GM19438 (cell line): ENCODE measurements around the gene KNDC1.
"Not testable (repeated sequence)": the region's sequence is repeated elsewhere in the genome, so short reads cannot be mapped to it uniquely, and the experiment has no call there.

Source experiments
- ATAC-seq: cut with Tn5 transposase; IDR thresholded peaks from one replicate; pipeline ENCODE4 v1.9.1; 2021; ENCODE audit warnings: low read depth; ENCODE audit not compliant: unreplicated experiment

The KNDC1 gene

DNA sequence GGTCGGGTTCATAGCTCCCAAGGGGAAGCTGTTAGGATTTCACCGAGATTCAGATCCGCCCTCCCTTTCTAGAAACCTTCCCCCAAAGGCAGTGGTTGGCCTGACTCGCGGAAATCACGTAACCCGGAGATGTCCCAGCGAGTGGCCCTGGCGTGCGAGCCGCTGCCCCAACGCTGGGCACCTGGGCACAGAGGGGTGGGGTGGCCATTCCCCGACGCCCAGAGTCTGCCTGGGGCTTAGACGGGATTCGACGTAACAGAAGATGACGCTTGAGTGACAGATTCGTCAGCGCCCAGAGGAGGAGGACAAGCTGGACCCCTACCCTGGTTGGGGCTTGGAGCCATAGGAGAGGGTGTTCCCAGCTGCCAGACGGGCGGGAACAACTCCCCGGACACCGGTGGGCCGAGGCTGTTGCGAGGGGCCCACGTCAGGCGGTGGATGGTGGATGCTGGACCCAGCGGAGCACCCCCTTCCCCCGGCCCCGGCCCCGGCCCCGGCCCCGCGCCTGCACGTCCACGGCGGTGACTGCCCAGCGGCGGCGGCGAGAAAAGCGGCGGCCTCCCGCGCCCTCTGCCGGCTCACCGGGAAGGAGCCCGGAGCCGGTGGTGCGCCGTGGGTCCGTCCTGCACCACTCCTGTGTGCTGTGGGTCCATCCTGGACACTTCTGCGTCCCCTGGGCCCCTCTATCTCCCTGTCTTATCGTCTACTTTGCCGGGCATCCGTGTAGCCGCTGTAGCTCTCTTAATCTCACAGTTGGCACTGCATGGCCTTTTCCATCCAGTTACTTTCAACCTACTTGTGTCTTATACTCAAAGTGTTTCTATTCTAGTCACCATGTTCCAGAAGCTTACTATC lies 35.4 kb upstream of the KNDC1 start:
- ATAC-seq, result no peak

DNA sequence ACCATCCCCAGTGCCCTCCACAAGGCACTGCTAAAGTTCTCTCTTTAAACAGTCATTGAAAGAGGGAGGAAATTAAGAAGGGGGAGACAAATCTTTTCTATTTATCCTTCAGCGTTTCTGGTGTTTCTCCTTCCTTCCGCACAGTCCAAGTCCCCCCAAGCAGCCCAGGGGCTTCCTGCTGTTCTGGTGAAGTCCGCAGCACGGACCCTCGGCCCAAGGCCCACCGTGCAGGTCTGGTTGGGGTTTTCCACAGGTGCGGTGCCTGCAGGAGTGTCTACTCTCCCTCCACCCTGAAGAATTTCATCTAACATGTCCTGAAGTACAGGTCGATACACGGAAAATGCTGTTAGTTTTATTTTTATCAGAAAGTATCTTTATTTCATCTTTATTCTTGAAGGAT lies 34.1 kb upstream of the KNDC1 start:
- no peak for ATAC-seq

DNA sequence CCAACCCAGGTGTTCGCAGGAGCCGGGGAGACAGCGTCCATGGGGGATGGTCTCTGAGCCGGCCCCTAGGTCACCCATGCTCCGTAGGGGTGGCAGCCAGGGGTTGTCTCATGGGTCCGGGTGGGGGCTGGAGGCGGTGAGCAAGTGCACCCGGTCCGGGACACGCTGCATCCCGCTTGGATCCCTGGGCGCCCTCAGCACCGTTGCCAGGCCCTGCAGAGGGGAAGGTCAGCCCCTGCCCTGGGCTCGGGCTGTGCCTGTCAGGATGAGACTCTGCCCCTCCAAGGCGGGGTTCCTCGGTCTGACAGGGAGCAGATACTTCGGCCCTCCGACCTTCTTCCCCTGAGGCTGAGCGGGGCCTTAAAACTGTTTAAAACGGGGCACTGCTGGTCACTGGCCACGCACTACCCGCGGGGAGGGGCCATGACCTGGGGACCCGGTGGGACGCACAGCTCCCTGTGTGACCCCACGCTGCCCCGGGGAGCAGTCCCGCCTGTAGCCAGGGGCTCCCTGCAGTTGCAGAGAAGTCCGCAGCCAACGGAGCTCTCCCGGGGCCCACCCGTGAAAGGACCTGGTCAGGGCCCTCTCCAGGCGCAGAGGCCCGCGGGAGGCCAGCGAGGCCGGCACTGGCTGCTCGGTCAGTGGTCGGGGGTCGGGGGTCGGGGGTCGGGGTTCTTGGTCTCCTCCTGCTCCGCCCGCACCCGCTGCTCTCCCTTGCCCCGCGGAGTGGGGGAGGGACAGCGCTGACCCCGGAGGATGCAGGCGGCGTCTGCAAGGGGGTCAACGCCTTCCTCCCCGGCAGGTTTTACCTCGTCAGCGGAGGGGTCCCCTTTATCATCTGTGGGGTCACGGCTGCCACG lies 33.4 kb upstream of the KNDC1 start:
- no peak for ATAC-seq

DNA sequence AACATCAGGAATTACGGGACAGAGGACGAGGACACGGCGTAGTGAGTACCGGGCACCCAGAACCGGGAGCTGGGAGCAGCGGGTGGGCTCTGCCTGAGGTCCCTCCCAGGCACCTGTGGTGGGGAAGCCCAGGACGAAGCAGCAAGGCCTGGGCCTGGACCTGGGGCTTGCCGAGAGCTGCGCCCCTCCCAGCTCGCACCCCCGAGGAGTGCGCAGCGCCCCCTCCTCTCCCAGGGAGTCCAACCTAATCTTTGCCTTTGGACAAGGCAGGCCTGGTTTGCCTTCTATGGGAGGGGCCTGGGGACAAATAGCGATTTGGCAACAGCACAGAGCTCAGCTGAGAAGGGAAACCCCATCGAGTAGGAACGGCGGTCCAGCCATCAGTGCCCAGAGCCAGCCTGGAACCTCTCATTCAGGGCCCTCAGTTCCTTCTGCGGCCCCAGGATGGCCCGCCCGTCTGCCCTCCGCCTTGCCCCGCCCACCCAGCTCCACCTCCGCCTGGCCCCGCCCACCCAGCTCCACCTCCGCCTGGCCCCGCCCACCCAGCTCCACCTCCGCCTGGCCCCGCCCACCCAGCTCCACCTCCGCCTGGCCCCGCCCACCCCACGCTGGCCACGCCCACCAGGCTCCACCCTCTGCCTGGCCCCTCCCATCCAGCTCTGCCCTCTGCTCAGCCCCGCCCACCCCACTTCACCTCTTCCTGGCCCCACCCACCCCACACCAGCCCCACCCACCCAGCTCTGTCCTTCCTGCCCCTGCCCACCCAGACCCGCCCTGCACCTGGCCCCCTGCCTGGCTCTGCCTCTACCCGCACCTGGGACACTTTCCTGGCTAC lies 32.5 kb upstream of the KNDC1 start:
- ATAC-seq, result no peak

DNA sequence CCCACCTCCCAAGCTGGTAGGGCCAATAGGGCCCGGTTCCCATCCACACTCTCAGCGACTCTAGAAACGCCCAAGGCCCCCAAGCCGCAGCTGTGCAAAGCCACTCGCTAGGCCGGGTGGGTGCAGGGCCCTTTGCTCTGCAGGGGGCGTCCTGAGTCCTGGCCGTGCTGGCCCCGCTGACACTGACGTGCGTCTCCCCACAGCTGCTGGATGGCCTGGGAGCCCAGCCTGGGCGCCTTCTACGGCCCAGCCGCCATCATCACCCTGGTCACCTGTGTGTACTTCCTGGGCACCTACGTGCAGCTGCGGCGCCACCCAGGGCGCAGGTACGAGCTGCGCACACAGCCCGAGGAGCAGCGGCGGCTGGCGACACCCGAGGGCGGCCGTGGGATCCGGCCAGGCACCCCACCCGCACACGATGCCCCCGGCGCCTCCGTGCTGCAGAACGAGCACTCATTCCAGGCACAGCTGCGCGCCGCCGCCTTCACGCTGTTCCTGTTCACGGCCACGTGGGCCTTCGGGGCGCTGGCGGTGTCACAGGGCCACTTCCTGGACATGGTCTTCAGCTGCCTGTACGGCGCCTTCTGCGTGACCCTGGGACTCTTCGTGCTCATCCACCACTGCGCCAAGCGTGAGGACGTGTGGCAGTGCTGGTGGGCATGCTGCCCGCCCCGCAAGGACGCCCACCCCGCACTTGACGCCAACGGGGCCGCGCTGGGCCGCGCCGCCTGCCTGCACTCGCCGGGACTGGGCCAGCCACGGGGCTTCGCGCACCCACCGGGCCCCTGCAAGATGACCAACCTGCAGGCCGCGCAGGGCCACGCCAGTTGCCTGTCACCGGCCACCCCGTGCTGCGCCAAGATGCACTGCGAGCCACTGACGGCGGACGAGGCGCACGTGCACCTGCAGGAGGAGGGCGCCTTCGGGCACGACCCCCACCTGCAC lies 31.6 kb upstream of the KNDC1 start:
- ATAC-seq, result no peak

DNA sequence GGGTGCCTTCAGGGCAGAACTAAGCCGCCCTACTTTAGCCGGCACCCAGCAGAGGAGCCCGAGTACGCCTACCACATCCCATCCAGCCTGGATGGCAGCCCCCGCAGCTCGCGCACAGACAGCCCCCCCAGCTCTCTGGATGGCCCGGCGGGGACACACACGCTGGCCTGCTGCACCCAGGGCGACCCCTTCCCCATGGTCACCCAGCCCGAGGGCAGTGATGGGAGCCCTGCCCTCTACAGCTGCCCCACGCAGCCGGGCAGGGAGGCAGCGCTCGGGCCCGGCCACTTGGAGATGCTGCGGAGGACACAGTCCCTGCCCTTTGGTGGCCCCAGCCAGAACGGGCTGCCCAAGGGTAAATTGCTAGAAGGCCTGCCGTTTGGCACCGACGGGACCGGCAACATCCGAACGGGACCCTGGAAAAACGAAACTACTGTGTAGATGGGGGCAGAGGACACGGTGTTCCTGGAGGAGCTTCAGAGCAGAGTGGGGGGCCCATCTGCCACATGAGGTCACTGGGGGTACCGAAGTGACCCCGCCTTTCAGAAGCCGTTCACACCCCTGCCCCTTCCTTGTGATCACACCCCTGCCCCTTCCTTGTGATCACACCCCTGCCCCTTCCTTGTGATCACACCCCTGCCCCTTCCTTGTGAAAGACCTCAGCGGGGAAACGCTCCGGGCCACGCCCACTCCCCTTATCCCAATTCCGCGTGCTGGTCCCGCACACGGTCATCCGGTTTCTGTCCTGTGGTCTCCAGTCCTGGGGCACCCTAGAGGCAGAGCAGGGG lies 30.8 kb upstream of the KNDC1 start:
- ATAC-seq, result no peak

DNA sequence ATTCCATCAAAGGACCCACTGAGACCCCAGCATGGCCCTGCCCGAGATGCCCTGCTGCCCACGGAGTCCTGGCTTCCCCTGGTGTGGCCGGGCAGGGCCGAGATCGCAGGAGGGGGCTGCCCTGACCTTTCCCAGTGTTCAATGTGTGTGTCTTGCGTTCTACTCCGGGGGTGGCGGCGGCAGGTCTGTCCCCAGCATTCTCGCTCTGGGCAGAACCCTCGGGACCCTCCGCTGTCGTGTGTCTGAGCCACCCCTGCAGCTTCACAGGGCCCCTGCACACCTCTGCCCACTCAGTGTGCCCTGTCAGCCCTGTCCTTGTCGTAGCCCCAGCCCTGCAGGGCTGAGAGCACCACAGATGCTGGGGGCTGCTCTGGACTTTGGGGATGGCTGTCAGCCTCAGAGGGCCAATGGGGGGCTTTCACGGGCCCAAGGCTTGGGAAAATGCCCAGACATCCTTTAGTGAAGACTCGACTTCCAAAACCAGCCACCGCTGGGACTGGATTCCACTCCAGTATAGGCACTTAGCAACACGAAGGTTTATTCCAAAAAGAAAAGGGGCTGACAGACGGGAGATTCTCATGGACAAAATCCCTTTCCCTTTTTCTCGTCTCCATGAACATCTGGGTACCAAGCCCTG lies 30.0 kb upstream of the KNDC1 start:
- no peak for ATAC-seq

DNA sequence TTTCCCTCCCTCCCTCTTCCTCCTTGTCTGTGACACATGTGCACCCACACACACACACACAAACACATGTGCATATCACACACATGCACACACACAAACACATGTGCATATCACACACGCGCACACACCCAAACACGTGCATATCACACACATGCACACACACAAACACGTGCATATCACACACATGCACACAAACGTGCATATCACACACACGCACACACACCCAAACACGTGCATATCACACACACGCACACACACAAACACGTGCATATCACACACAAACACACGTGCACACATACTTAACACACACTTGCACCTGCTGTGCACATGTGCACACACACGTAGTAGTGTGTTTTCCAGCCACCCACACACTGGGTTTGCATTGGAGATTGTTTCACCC lies 29.4 kb upstream of the KNDC1 start:
- ATAC-seq, result no peak

DNA sequence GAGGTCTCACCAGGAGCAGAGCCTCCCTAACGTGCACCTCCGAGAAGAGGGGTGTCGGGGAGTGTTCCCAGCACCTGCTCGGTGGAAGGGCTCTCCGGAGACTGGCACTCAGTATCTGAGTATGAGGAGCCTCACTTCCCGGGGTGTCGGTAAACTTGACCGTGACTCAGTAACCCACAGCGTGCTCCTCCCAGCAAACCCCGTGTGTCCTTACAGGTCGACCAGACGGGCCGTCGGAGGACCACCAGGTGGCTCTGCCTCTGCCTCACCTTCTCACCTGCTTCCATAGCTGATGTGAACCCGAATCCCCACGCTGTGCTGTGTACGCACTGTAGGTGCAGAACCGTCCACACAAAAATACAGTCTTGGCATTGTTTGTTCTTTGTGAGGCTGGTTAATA lies 29.0 kb upstream of the KNDC1 start:
- ATAC-seq, result no peak

DNA sequence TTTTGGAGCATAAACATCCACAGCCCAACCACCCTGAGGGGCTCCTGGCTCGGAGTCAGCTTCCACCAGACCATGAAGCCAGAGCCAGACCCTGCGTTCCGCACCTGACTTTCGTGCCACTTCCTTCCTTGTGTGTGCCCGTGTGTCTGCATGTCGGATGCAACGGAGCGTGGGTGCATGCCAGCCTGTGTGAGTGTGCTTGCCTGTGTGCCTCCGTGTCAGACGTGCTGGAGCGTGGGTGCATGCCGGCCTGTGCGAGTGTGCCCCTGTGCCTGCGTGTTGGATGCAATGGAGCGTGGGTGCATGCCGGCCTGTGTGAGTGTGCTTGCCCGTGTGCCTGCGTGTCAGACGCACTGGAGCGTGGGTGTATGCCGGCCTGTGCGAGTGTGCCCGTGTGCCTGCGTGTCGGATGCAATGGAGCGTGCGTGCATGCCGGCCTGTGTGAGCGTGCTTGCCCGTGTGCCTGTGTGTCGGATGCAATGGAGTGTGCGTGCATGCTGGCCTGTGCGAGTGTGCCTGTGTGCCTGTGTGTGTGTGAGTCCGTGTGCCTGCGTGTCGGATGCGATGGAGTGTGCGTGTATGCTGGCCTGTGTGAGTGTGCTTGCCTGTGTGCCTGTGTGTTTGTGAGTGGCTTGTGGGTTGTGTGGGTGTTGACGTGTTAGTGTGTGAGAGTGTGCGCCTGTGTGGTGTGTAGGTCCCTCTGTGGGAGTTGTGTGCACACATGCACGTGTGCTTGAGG lies 28.1 kb upstream of the KNDC1 start:
- no peak for ATAC-seq

DNA sequence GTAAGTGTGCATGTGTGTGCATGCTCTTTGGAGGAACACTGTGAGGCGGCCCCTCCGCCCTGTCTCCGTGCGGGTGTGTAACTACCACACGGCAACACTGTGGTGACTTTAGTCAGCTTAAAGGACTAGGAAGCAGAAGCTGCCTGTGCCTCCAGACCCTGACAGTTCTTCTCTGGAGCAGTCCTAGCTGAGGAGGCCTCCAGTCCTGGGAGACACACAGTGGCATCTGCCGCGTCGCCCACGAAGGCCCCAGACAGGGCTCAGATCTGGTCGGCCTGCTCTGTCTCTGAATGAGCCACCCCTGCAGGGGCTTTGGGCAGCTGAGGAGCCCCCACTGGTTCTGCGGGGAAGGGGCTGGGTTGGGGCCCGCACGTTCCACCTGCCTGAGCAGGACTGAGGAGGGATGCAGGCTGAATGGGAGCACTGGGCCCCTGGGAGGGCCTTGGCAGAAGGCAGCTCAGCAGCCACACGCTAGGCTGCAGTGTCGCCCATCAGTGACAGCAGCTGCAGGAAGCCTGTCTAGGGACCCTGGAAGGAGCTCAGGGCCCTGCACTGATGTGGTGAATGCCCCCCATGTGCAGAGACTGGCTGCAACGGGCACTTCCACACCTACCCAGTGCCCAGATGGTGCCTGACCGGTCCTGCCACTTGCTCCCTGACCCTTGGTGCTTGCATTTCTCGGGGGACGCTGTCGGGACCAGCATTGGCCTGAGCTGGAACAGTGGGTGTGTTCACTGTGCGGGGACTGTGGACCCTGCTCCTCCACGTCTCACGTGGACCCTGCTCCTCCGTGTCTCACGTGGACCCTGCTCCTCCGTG lies 27.3 kb upstream of the KNDC1 start:
- ATAC-seq, result no peak

DNA sequence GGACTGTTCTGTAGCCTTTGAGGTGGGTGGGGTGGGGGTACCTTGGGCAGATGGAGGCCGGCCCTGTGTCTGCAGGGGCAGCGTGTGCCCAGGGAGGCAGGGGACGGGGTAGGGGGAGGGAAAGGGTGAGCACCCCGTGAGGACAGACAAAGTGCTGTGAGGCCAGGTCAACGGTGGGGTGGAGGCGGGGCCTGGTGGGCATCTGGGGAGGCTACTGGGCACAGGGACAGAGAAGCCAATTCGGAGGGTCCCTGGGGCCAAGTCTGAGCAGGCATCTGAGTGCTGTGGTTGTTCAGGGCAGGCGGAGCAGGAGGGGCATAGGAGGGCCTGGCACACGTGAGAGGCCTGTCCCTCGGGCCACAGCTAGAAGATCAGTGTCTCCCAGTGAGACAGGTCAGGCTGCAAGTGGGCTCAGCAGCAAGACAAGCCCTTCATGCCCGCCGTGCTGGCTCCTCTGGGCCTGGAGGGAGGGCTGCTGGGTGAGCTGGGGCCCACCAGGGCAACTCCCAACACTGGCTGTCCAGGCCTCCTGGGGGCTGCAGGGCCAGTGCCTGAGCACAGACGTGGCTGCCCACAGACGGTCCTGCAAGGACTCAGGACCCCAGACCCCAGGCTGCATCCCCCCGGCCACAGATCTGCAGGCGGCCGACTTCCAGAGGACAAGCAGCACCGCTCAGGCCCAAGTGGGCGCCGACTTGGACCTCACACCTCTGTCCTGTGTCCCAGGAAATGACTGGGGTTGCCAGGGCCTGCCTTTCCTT lies 26.4 kb upstream of the KNDC1 start:
- ATAC-seq, result no peak

DNA sequence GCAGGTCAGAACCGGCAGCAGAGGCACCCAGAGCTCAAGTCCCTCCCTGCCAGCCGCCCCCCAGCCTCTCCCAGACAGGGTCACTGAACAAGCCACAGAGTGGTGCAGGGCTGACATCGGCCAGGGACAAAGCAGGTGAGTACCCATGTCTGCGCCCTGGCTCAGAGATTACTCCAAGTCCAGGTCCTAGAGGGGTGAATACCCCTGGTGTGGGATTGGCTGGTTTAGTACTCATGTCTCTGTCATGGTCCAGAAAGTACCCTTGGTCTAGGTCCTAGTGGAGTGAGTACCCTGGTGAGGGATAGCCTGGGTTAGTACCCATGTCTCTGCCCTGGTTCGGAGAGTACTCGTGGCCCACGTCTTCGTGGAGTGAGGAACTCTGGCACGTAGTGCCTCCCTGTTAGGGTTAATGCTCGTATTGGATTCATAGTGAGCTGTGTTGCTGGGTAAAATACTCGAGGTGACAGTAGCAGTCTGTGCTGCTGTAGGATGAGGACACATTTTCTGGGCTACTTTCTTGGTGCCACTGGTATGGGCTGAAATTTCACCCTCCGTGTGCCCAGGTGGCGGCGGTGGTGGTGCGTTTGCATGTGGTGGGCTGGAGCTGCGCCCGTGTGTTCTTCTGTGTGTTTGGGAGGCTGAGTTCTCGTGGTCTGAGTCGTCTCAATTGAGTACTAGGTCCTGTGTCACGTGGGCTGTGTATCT lies 25.5 kb upstream of the KNDC1 start:
- ATAC-seq, result no peak

DNA sequence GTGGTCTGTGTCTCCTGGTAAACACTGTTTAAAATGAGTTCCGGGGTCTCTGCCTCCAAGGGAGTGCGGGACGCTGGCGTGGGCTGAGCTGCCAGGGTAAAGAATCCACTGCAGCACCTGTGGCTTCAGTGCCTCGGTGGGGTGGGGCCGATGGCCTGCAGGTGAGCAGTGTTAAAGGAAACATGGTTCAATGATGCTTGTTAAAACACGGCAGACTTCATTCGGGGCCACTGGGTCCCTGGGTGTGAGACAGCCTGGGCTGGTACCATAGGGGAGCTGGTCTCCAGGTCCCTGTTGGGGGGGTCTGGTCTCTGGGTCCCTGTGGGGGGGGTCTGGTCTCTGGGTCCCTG lies 24.9 kb upstream of the KNDC1 start:
- no peak for ATAC-seq

DNA sequence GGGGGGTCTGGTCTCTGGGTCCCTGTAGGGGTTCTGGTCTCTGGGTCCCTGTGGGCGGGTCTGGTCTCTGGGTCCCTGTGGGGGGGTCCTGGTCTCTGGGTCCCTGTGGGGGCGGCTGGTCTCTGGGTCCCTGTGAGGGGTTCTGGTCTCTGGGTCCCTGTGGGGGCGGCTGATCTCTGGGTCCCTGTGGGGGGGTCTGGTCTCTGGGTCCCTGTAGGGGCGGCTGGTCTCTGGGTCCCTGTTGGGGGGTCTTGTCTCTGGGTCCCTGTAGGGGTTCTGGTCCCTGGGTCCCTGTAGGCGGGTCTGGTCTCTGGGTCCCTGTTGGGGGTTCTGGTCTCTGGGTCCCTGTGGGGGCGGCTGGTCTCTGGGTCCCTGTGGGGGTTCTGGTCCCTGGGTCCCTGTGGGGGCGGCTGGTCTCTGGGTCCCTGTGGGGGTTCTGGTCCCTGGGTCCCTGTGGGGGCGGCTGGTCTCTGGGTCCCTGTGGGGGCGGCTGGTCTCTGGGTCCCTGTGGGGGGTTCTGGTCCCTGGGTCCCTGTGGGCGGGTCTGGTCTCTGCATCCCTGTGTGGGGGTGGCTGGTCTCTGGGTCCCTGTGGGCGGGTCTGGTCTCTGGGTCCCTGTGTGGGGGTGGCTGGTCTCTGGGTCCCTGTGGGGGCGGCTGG lies 22.4 kb upstream of the KNDC1 start:
- not testable (repeated sequence) for ATAC-seq
